A673 (cell line): ENCODE measurements around the gene ANKLE2. TPM values are rescaled to one million over a fixed set of nuclear protein-coding genes. Genes with fewer than 3 reads are reported as not detected.

Source experiments
- BruUV-seq: library from RNA; stranded (reverse); fragments of 400-500 nt; replicated peaks from 2 replicates; lab custom pipeline; 2021; lab: Mats Ljungman, UMichigan
- CTCF ChIA-PET: fragments of 300-600 bp; sonication (Branson Sonifier 250); formaldehyde crosslinking; loops from one replicate; lab custom pipeline; 2022; ENCODE audit warnings: antibody characterized with exemption; lab: Charles Lee
- POLR2A ChIA-PET: fragments of 300-600 bp; sonication (Branson Sonifier 250); formaldehyde crosslinking; loops from one replicate; lab custom pipeline; 2022; ENCODE audit warnings: antibody characterized with exemption; ENCODE audit not compliant: low non-redundant PET; lab: Charles Lee
- DNase-seq: peaks from one replicate; pipeline ENCODE4 v3.0.0-alpha.2; 2015; ENCODE audit warnings: low spot score
- H3K27ac ChIP-seq: fragments of 200-600 bp; sonication (generic); 2 replicates; pipeline ENCODE4 v1.5.1; 2016; ENCODE audit warnings: mixed run types, low read depth, mild to moderate bottlenecking, mixed read lengths, antibody characterized with exemption, low read length; ENCODE audit not compliant: poor library complexity, severe bottlenecking
- H3K27me3 ChIP-seq: fragments of 200-600 bp; sonication (generic); replicated peaks from 2 replicates; pipeline ENCODE4 v1.6.1; 2017; ENCODE audit warnings: mixed run types, low read depth, mild to moderate bottlenecking, mixed read lengths, antibody characterized with exemption, low read length; ENCODE audit not compliant: insufficient read depth, poor library complexity
- H3K36me3 ChIP-seq: fragments of 200-600 bp; sonication (generic); 2 replicates; pipeline ENCODE4 v1.6.1; 2016; ENCODE audit warnings: mixed run types, mild to moderate bottlenecking, mixed read lengths, antibody characterized with exemption, low read length; ENCODE audit not compliant: insufficient read depth, poor library complexity, severe bottlenecking
- H3K4me1 ChIP-seq: fragments of 200-600 bp; sonication (generic); 2 replicates; pipeline ENCODE4 v1.6.1; 2017; ENCODE audit warnings: mixed run types, mild to moderate bottlenecking, mixed read lengths, antibody characterized with exemption, low read length; ENCODE audit not compliant: insufficient read depth, poor library complexity, severe bottlenecking
- H3K4me3 ChIP-seq: fragments of 200-600 bp; sonication (generic); 2 replicates; pipeline ENCODE4 v1.5.1; 2016; ENCODE audit warnings: low read depth, mixed run types, mild to moderate bottlenecking, mixed read lengths, low read length; ENCODE audit not compliant: poor library complexity, severe bottlenecking
- H3K9me3 ChIP-seq: fragments of 200-600 bp; sonication (generic); 2 replicates; pipeline ENCODE4 v1.6.1; 2016; ENCODE audit warnings: mixed run types, low read depth, mild to moderate bottlenecking, mixed read lengths, antibody characterized with exemption, low read length; ENCODE audit not compliant: poor library complexity, severe bottlenecking
- EZH2 ChIP-seq: fragments of 200-600 bp; sonication (generic); IDR thresholded peaks from 2 replicates; pipeline ENCODE4 v1.6.1; 2017; ENCODE audit warnings: borderline replicate concordance, low read depth, mild to moderate bottlenecking, mixed read lengths, antibody characterized with exemption, low read length; ENCODE audit not compliant: poor library complexity, severe bottlenecking
- intact Hi-C: fragments of 100-400 bp; cut with micrococcal nuclease; formaldehyde crosslinking; loops from one replicate; pipeline ENCODE4 v1.10.0; 2022; ENCODE audit not compliant: unreplicated experiment
- total RNA-seq: library from RNA; stranded (reverse); gene quantifications from 2 replicates; pipeline ENCODE4 v1.2.3, GENCODE V29; 2021
- TF ChIP-seq, protein P1 (sequence below): fragments of 300-800, 200-600 bp; sonication (generic); conservative IDR thresholded peaks from 2 replicates; pipeline ENCODE4 v1.5.1; 2017; ENCODE audit warnings: low read depth, mild to moderate bottlenecking, antibody characterized with exemption, low read length, moderate library complexity, mixed read lengths

Gene ANKLE2
- total RNA-seq, 1 experiment from 2014 or later: 107 TPM

DNA sequence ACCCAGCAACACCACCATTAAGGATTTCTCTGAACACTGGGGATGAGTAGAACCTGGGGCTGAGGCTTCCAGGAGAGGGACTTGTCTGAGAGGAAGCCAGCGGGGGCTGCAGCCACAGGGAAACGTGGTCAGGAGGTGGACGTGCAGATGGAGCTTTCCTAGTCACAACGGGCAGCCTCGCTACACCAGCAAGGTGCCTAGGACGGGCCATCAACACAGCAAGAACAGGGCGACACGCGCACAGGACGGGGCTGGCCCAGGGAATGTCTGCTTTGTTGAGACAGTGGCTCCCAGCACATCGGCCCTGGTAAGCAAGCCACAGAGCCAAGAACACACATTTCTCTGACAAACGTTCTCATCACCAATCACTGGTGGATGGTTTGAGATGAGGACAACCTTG, 25.3 kb downstream of the ANKLE2 start:
- ChIA-PET POLR2A (no interaction called here), CTCF (interaction anchor here (0.6 kb wide), 1 partner anchor 1221 kb away, joined by 4 read pairs; no protein-coding TSS in a partner anchor)
- H3K4me1 ChIP-seq: peaks cover 13% of the 10 kb centered on the region
- no peaks in the 10 kb centered on the region for H3K27me3 ChIP-seq
- no peak for TF ChIP-seq EZH2
- TF ChIP-seq, protein P1, sequence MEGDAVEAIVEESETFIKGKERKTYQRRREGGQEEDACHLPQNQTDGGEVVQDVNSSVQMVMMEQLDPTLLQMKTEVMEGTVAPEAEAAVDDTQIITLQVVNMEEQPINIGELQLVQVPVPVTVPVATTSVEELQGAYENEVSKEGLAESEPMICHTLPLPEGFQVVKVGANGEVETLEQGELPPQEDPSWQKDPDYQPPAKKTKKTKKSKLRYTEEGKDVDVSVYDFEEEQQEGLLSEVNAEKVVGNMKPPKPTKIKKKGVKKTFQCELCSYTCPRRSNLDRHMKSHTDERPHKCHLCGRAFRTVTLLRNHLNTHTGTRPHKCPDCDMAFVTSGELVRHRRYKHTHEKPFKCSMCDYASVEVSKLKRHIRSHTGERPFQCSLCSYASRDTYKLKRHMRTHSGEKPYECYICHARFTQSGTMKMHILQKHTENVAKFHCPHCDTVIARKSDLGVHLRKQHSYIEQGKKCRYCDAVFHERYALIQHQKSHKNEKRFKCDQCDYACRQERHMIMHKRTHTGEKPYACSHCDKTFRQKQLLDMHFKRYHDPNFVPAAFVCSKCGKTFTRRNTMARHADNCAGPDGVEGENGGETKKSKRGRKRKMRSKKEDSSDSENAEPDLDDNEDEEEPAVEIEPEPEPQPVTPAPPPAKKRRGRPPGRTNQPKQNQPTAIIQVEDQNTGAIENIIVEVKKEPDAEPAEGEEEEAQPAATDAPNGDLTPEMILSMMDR: no peak
- intact Hi-C loops: no loop called here
- no peak for DNase-seq
- H3K9me3 ChIP-seq: no peaks in the 10 kb centered on the region
- peaks cover 85% of the 10 kb centered on the region for H3K36me3 ChIP-seq
- BruUV-seq: no TSS peak
- no peak overlapping the region for H3K4me3 ChIP-seq
- H3K27ac ChIP-seq: no peak overlapping the region

DNA sequence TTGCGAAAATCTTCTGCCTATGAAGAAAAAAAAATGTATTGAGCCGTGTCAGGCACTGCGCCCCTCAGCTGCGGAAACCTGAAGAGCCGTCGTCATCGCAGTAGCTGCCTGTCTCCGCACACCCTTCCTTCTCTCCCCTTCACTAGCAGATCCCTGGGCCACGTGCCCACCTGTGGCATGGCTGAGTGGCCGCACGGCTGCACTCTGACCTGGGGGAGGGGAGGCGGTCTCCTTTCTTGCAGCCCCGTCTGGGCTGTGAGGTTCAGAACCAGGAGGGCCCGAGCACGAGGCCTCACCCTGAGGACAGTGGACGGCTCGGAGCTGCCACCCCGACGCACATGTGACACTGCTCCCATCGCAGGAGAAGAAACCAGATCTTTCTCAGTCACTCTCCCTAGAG, 26.1 kb downstream of the ANKLE2 start:
- Histone ChIP-seq H3K4me1 (peaks cover 14% of the 10 kb centered on the region), H3K36me3 (peaks cover 85% of the 10 kb centered on the region), H3K4me3 (no peak overlapping the region), H3K27ac (peak overlapping the region; percentile 82), H3K27me3 (no peaks in the 10 kb centered on the region), H3K9me3 (no peaks in the 10 kb centered on the region)
- no peak for DNase-seq
- intact Hi-C loops: no loop called here
- ChIA-PET CTCF (no interaction called here), POLR2A (interaction anchor here (0.6 kb wide), 1 partner anchor 73 kb away, joined by 3 read pairs; no protein-coding TSS in a partner anchor)
- no TSS peak for BruUV-seq
- TF ChIP-seq EZH2: no peak
- TF ChIP-seq, protein P1: no peak

DNA sequence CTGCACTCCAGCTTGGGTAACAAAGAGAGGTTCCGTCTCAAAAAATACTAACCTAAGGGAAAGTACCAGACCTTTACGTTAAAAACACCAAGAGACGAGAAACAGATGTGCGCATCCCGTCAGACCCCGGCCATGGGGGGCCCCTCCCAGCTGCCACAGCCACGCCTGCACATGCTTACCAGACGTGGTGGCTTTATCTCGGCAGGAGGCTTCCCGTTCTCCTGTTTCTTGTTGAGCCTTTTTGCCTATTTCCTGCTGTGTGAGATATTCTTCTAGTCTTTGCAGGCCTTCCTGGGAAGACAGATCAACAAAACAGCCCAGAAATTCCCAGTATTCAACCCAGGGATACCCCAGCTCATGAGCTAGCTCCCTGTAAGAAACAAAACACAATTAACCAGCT, 27.4 kb downstream of the ANKLE2 start:
- Histone ChIP-seq H3K4me1 (peaks cover 20% of the 10 kb centered on the region), H3K9me3 (no peaks in the 10 kb centered on the region), H3K36me3 (peaks cover 75% of the 10 kb centered on the region), H3K27ac (peak overlapping the region; percentile 82), H3K27me3 (no peaks in the 10 kb centered on the region), H3K4me3 (no peak overlapping the region)
- intact Hi-C loops: no loop called here
- no TSS peak for BruUV-seq
- TF ChIP-seq, protein P1: no peak
- DNase-seq: peak; percentile 94
- POLR2A ChIA-PET: interaction anchor here (0.9 kb wide), 1 partner anchor 96 kb away, joined by 3 read pairs; no protein-coding TSS in a partner anchor
- CTCF ChIA-PET: no interaction called here
